Ishikawa (cell line): ENCODE results near the gene PFDN4.
A peak's percentile ranks its signal among the peaks of the same experiment; 100 is the strongest.

Source experiments
- CEBPB ChIP-seq: IDR thresholded peaks from 2 replicates; pipeline ENCODE4 v1.6.1; 2012
- CREB1 ChIP-seq: IDR thresholded peaks from 2 replicates; pipeline ENCODE4 v1.6.1; 2012; ENCODE audit warnings: low read depth
- EGR1 ChIP-seq: IDR thresholded peaks from 2 replicates; pipeline ENCODE4 v1.6.1; 2012
- EP300 ChIP-seq: IDR thresholded peaks from 2 replicates; pipeline ENCODE4 v1.6.1; 2012; ENCODE audit warnings: borderline replicate concordance
- FOXM1 ChIP-seq: IDR thresholded peaks from 2 replicates; pipeline ENCODE4 v1.6.1; 2012; ENCODE audit warnings: low read depth, borderline replicate concordance
- NFIC ChIP-seq: IDR thresholded peaks from 2 replicates; pipeline ENCODE4 v1.6.1; 2012
- RAD21 ChIP-seq: IDR thresholded peaks from 2 replicates; pipeline ENCODE4 v1.6.1; 2012; ENCODE audit warnings: low read depth
- TAF1 ChIP-seq: IDR thresholded peaks from 2 replicates; pipeline ENCODE4 v1.6.1; 2012; ENCODE audit warnings: low read depth, mild to moderate bottlenecking
- TCF12 ChIP-seq: IDR thresholded peaks from 2 replicates; pipeline ENCODE4 v1.6.1; 2012; ENCODE audit warnings: low read depth
- TEAD4 ChIP-seq: IDR thresholded peaks from 2 replicates; pipeline ENCODE4 v1.6.1; 2012
- YY1 ChIP-seq: IDR thresholded peaks from 2 replicates; pipeline ENCODE4 v1.6.1; 2012; ENCODE audit warnings: low read depth
- ZBTB7A ChIP-seq: IDR thresholded peaks from 2 replicates; pipeline ENCODE4 v1.6.1; 2012; ENCODE audit warnings: low read depth
- TF ChIP-seq, protein P1 (sequence below): IDR thresholded peaks from 2 replicates; pipeline ENCODE4 v1.6.1; 2012
- TF ChIP-seq, protein P2 (sequence below): IDR thresholded peaks from 2 replicates; pipeline ENCODE4 v1.6.1; 2012
- TF ChIP-seq, protein P3 (sequence below): IDR thresholded peaks from 2 replicates; pipeline ENCODE4 v1.6.1; 2012; ENCODE audit warnings: low read depth, mild to moderate bottlenecking

The PFDN4 gene

DNA sequence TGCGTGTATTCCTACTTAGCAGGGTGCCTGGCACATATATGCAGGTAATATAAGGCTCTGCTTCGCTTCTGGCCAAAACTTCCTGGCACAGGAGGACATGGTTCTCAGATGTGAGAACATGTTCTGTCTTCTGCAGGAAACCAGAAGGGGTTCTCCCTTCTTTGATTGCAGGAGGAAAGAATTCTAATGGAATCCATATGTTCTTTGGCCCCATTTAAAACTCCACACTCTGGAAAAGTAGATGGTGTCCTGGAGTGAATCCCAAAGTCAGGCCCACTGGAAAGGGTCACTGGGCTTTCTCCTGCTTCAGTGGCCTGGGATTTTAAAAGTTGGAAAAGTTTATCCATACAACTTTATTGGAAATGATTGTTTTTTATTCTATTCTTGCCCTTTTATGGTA, 17.7 kb upstream of the PFDN4 start:
- no peak for TF ChIP-seq TCF12
- no peak for TF ChIP-seq ZBTB7A
- TF ChIP-seq TAF1, result no peak
- TF ChIP-seq CEBPB, result no peak
- no peak for TF ChIP-seq NFIC
- no peak for TF ChIP-seq EGR1
- TF ChIP-seq YY1, result no peak
- no peak for TF ChIP-seq EP300
- no peak for TF ChIP-seq FOXM1
- TF ChIP-seq, protein P1, sequence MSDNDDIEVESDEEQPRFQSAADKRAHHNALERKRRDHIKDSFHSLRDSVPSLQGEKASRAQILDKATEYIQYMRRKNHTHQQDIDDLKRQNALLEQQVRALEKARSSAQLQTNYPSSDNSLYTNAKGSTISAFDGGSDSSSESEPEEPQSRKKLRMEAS, result no peak
- no peak for TF ChIP-seq TEAD4
- TF ChIP-seq, protein P2, sequence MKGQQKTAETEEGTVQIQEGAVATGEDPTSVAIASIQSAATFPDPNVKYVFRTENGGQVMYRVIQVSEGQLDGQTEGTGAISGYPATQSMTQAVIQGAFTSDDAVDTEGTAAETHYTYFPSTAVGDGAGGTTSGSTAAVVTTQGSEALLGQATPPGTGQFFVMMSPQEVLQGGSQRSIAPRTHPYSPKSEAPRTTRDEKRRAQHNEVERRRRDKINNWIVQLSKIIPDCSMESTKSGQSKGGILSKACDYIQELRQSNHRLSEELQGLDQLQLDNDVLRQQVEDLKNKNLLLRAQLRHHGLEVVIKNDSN, result no peak
- TF ChIP-seq, protein P3, sequence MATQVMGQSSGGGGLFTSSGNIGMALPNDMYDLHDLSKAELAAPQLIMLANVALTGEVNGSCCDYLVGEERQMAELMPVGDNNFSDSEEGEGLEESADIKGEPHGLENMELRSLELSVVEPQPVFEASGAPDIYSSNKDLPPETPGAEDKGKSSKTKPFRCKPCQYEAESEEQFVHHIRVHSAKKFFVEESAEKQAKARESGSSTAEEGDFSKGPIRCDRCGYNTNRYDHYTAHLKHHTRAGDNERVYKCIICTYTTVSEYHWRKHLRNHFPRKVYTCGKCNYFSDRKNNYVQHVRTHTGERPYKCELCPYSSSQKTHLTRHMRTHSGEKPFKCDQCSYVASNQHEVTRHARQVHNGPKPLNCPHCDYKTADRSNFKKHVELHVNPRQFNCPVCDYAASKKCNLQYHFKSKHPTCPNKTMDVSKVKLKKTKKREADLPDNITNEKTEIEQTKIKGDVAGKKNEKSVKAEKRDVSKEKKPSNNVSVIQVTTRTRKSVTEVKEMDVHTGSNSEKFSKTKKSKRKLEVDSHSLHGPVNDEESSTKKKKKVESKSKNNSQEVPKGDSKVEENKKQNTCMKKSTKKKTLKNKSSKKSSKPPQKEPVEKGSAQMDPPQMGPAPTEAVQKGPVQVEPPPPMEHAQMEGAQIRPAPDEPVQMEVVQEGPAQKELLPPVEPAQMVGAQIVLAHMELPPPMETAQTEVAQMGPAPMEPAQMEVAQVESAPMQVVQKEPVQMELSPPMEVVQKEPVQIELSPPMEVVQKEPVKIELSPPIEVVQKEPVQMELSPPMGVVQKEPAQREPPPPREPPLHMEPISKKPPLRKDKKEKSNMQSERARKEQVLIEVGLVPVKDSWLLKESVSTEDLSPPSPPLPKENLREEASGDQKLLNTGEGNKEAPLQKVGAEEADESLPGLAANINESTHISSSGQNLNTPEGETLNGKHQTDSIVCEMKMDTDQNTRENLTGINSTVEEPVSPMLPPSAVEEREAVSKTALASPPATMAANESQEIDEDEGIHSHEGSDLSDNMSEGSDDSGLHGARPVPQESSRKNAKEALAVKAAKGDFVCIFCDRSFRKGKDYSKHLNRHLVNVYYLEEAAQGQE, result no peak
- no peak for TF ChIP-seq RAD21

DNA sequence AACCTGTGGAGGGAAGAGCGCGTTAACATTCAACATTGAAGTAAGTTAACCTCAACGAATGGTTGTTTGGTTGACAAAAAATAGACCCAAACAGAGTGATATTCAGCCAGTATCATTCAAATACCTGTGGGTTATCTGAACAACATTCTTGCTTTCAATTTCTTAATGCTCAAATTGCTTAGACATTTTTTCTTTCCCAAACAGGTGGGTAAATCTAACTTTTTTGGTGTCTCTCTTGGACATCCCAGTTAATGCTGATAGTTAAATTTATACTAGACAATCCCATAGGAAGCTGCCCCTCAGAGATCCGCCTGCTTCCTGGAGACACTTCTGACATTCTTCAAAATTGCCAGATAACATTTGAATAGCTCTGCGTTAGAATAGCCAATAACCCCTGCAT, 14.1 kb upstream of the PFDN4 start:
- TF ChIP-seq, protein P2, result no peak
- TF ChIP-seq YY1 (no peak), RAD21 (no peak), CREB1 (no peak), TEAD4 (no peak), ZBTB7A (no peak), CEBPB (no peak), EGR1 (no peak), NFIC (no peak), FOXM1 (no peak)
- TF ChIP-seq, protein P1, result no peak

DNA sequence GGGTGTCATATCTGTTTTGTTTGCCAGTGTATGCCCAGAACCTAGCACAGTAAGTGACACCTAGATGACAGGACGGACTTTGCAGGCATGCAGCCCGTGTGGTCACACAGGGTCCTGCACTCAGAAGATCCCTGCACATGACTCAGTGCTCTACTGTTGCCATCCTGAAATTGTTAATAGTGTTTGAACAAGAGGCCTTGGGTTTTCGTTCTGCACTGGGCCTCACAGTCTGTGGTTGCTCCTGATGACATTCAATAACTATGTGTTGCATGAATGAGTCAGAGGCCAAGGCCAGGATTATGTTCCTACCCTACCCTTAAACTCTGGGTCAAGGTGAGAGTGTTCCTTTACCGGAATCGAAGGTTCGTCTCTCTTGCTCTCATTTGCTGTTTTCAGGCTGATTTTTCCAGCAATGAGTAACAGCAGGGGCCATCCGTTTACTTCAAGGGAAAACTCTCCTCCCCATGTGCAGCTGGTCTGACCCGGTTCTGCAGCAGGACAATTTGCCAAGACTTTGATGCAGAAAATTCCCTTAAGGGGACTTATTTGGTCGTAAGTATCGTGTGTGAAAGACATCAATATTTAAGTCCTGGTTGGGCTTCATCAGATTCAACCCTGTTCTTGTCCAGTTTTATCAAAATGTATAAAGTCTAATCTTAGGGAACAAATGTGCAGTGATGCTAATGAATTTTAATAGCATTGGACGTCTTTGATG, 13.0 kb upstream of the PFDN4 start:
- no peak for TF ChIP-seq NFIC
- no peak for TF ChIP-seq ZBTB7A
- TF ChIP-seq TEAD4, result no peak
- TF ChIP-seq CREB1, result no peak
- no peak for TF ChIP-seq RAD21
- no peak for TF ChIP-seq TCF12
- TF ChIP-seq YY1, result no peak
- no peak for TF ChIP-seq FOXM1
- TF ChIP-seq EGR1, result no peak
- TF ChIP-seq TAF1, result no peak
- TF ChIP-seq, protein P3, result no peak
- TF ChIP-seq EP300, result no peak
- TF ChIP-seq, protein P1, result no peak
- TF ChIP-seq CEBPB, result no peak
- TF ChIP-seq, protein P2, result no peak

DNA sequence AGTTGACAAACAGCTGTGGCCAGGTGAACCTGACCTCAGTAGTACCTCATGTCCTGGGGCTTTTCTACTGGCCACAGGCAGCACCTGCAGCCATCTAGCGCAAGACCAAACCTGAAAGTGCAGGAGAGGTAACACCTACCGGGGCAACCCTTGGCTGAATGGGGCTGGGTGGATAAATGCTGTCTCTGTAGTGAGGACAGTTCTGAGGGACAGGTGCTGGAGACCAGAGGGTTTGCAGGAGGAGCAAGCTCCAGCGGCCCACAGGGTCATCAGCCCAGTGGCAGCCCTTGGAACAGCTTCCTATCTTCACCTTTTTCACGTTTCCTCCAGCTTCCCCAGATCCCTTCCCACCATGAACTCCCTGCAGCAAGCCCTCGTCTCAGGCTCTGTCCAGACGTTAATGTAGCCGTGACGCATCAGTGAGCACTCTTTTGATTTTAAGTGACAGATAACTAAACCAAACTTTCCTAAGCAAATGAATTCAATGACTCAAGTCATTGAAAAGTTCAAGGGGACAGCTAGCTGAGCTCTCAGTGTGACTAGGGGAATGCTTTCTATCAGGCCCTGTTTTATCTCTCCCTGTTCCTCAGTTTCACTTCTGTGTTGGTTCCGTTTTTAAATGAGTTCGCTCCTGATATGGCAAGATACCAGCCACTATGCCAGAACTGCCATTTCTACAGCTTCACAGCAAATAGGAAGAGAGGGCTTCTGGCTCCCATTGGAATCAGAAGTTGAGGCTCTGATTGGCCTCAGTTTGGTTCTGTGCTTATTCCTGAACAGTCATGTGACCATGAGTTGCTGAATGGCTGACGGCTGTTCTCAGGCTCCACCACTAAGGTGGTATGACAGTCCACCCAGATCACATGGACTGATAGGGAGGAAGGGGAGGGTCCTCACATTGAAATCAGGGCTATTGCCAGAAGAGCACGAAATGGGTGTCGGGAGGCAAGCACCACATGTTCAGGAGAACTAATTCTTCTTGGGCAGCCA, 12.1 kb upstream of the PFDN4 start:
- TF ChIP-seq CREB1, result no peak
- TF ChIP-seq, protein P2, result peak; percentile 22; the same call in 1 of the 2 replicates
